Keratinocyte (primary cell): ENCODE measurements around the gene NOTCH3.

Experiments
- CTCF ChIP-seq, 3 experiments: IDR thresholded peaks in 1 of 3; conservative IDR thresholded peaks in 1 of 3; optimal IDR thresholded peaks in 1 of 3; 2 replicates in 2 of 3; 3 replicates in 1 of 3; pipeline versions ENCODE3 to v1.5.1; 2011; ENCODE audit warnings: low read length in 3 of 3, mild to moderate bottlenecking in 3 of 3, moderate library complexity in 2 of 3, control low read depth in 1 of 3, inconsistent platforms in 1 of 3; ENCODE audit not compliant: insufficient read depth in 2 of 3; ENCODE audit errors: extremely low read depth in 1 of 3
- EZH2 ChIP-seq: IDR thresholded peaks from one replicate; pipeline ENCODE4 v1.6.1; 2012; ENCODE audit warnings: inconsistent platforms, mild to moderate bottlenecking, low read length, moderate library complexity

- TF ChIP-seq CTCF (optimal IDR thresholded peaks at IDR 0.05 in 1 of 3, IDR thresholded peaks at IDR 0.05 in 1 of 3, conservative IDR thresholded peaks at IDR 0.05 in 1 of 3; ENCODE audit: extremely low read depth in 1 of 3, insufficient read depth in 2 of 3, low read length in 3 of 3) (no peak), EZH2 (no peak)
Observed at GRCh38 chr19:15115762-15116615, 84.8 kb downstream of the NOTCH3 start.
